GM10248 (cell line): ENCODE data around the gene TMEM132A.

Experiments
- CTCF ChIA-PET: fragments of 300-600 bp; sonication (Branson Sonifier 250); formaldehyde crosslinking; extraction: SDS; loops from one replicate; lab custom pipeline; 2021; ENCODE audit warnings: antibody characterized with exemption; lab: Yijun Ruan, JAX
- POLR2A ChIA-PET: fragments of 350-650 bp; sonication (Branson Sonifier 250); formaldehyde crosslinking; extraction: SDS; loops from one replicate; lab custom pipeline; 2020; ENCODE audit warnings: antibody characterized with exemption; lab: Yijun Ruan, JAX
- DNase-seq: peaks from one replicate; pipeline ENCODE4 v3.0.0; 2012; ENCODE audit errors: extremely low spot score
- CTCF ChIP-seq: IDR thresholded peaks from 2 replicates; pipeline ENCODE4 v1.5.1; 2012; ENCODE audit warnings: mild to moderate bottlenecking, low read depth; ENCODE audit errors: extremely low read depth, missing control alignments, control extremely low read depth

TMEM132A gene

GRCh38 chr11:60879971-60880588, 44.2 kb upstream of the TMEM132A start:
- DNase-seq, result no peak
- TF ChIP-seq CTCF, result no peak
- POLR2A ChIA-PET, result no interaction called here
- CTCF ChIA-PET, result interaction anchor here (1.3 to 2.3 kb wide), 4 partner anchors 9 to 49 kb away, joined by 3 to 9 read pairs (median 5); no protein-coding TSS in a partner anchor

- CTCF ChIA-PET, result interaction anchor here (1.3 to 2.3 kb wide), 4 partner anchors 9 to 49 kb away, joined by 3 to 9 read pairs (median 5); no protein-coding TSS in a partner anchor
- no peak for TF ChIP-seq CTCF
- no peak for DNase-seq
These were observed 43.5 kb upstream of the TMEM132A start for GRCh38 chr11:60880643-60881282.

GRCh38 chr11:60887556-60887955, 36.7 kb upstream of the TMEM132A start:
- POLR2A ChIA-PET, result no interaction called here
- peak; percentile 59 for TF ChIP-seq CTCF
- CTCF ChIA-PET, result interaction anchor here (0.6 to 7.6 kb wide), 26 partner anchors 8 to 622 kb away, joined by 3 to 129 read pairs (median 6); partner anchors contain the start of gene PTGDR2
- no peak for DNase-seq

More at GRCh38 chr11:60880643-60881282, 43.5 kb upstream of the TMEM132A start:
- POLR2A ChIA-PET, result no interaction called here

GRCh38 chr11:60889869-60890311, 34.4 kb upstream of the TMEM132A start:
- ChIA-PET POLR2A (no interaction called here), CTCF (interaction anchor here (0.7 to 7.6 kb wide), 7 partner anchors 9 to 127 kb away, joined by 3 to 129 read pairs (median 6); no protein-coding TSS in a partner anchor)
- TF ChIP-seq CTCF, result no peak
- no peak for DNase-seq

- ChIA-PET CTCF (interaction anchor here (1.1 to 7.6 kb wide), 4 partner anchors 10 to 60 kb away, joined by 3 to 129 read pairs (median 51); no protein-coding TSS in a partner anchor), POLR2A (interaction anchor here (0.6 kb wide), 1 partner anchor 224 kb away, joined by 4 read pairs; no protein-coding TSS in a partner anchor)
- DNase-seq, result no peak
- TF ChIP-seq CTCF, result no peak
These were observed 33.6 kb upstream of the TMEM132A start for GRCh38 chr11:60890696-60891095.

GRCh38 chr11:60891103-60891741, 33.0 kb upstream of the TMEM132A start:
- TF ChIP-seq CTCF, result no peak
- POLR2A ChIA-PET, result interaction anchor here (0.6 kb wide), 1 partner anchor 224 kb away, joined by 4 read pairs; no protein-coding TSS in a partner anchor
- CTCF ChIA-PET, result interaction anchor here (1.1 to 7.6 kb wide), 5 partner anchors 8 to 61 kb away, joined by 3 to 129 read pairs (median 6); no protein-coding TSS in a partner anchor
- no peak for DNase-seq
